Epithelial cell of esophagus (primary cell): ENCODE results near the gene LGR6.

Experiments
- DNase-seq: peaks from one replicate; pipeline ENCODE4 v3.0.0; 2010; ENCODE audit warnings: low read depth
- H3K4me3 ChIP-seq: 2 replicates; pipeline ENCODE4 v1.5.1; 2011; ENCODE audit warnings: mild to moderate bottlenecking, low read length, control low read depth
- TF ChIP-seq, protein P1 (sequence below): IDR thresholded peaks from 2 replicates; pipeline ENCODE4 v1.5.1; 2011; ENCODE audit warnings: low read depth, mild to moderate bottlenecking, low read length, control low read depth, inconsistent platforms; ENCODE audit not compliant: insufficient read depth; ENCODE audit errors: missing control alignments

The LGR6 gene

DNA sequence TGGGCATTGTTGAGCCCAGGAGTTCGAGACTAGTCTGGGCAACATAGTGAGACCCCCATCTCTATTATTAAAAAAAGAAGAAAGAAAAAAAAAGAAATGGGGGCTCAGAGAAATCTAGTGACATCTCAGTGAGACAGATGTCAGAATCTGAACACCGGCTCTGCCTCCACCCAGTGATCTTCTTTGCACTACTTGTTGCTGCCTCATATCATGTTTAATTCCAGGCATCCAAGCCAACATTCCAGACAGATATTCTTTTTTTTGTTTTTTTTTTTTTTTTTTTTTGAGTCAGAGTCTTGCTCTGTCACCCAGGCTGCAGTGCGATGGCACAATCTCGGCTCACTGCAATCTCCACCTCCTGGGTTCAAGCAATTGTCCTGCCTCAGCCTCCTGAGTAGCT is 44.0 kb upstream of the LGR6 start:
- DNase-seq, result no peak
- TF ChIP-seq, protein P1, sequence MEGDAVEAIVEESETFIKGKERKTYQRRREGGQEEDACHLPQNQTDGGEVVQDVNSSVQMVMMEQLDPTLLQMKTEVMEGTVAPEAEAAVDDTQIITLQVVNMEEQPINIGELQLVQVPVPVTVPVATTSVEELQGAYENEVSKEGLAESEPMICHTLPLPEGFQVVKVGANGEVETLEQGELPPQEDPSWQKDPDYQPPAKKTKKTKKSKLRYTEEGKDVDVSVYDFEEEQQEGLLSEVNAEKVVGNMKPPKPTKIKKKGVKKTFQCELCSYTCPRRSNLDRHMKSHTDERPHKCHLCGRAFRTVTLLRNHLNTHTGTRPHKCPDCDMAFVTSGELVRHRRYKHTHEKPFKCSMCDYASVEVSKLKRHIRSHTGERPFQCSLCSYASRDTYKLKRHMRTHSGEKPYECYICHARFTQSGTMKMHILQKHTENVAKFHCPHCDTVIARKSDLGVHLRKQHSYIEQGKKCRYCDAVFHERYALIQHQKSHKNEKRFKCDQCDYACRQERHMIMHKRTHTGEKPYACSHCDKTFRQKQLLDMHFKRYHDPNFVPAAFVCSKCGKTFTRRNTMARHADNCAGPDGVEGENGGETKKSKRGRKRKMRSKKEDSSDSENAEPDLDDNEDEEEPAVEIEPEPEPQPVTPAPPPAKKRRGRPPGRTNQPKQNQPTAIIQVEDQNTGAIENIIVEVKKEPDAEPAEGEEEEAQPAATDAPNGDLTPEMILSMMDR, result no peak
- H3K4me3 ChIP-seq, result no peak overlapping the region

- H3K4me3 ChIP-seq, result no peak overlapping the region
- DNase-seq, result no peak
- TF ChIP-seq, protein P1, result no peak
Measured at GRCh38 chr1:202150187-202150586, 43.4 kb upstream of the LGR6 start.

GRCh38 chr1:202150602-202151001 is 43.0 kb upstream of the LGR6 start:
- no peak for DNase-seq

DNA sequence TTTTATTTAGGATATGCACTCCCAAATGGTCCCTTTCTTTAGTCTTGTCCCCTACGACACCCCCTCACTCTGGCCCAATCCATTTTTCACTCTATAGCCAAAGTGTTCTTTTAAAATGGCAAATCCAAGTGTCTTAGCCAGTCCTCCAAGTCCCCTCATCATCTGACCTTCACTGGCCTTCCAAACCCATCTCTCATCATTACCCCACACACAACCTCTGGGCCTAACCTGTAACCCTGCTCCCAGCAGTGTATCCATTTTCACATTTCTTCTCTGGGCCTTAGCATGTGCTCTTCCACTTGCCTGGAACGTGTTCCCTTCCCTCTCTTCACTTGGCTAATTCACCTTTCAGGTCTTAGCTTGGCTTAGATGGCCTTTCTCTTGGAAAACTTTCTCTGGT is 42.6 kb upstream of the LGR6 start:
- no peak for DNase-seq
- no peak overlapping the region for H3K4me3 ChIP-seq
- TF ChIP-seq, protein P1, result no peak

More at GRCh38 chr1:202150602-202151001, 43.0 kb upstream of the LGR6 start:
- H3K4me3 ChIP-seq, result no peak overlapping the region
- TF ChIP-seq, protein P1, result no peak

DNA sequence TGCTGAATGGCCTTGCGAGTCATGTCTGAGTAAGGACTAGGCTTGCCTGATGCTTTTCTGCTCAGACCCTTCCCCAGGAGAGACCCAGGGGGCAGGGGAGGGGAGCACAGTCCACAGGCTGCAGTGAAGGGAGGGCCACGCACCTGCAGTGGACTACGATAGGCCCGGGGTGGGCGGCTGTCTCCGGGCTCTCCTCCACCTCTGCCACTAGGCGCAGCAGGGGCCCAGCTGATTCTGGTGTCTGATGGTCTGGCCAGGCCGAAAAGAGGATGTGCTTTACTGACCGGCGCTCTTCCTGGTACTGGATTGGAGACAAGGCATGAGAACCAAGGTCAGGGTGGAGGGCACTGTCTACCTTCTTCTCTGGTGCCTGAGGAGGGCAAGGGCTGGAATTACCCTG is 41.2 kb upstream of the LGR6 start:
- no peak overlapping the region for H3K4me3 ChIP-seq
- DNase-seq, result no peak
- TF ChIP-seq, protein P1, result no peak

DNA sequence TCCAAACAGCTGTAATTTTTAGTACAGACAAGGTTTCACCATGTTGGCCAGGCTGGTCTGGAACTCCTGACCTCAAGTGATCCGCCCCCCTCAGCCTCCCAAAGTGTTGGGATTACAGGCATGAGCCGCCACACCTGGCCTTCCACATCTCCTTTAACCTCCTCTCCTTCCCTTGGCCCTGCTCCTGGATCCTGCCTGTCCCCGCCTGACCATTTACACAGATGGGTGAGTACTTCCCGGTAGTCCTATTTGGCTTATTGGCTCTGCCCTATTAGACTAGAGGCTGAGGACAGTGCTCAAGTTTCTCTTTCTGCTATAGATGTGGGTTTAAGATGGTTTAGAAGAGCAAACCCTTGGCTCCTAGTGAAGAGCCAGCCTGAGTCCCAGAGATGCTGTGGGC is 40.3 kb upstream of the LGR6 start:
- H3K4me3 ChIP-seq, result no peak overlapping the region
- TF ChIP-seq, protein P1, result no peak
- DNase-seq, result no peak

GRCh38 chr1:202154148-202154765 is 39.3 kb upstream of the LGR6 start:
- TF ChIP-seq, protein P1, result no peak
- DNase-seq, result no peak
- no peak overlapping the region for H3K4me3 ChIP-seq
